Kidney (tissue), 14 donors: Measurements from ENCODE around the gene DDIAS. TPM values are rescaled to one million over a fixed set of nuclear protein-coding genes. Genes with fewer than 3 reads are reported as not detected.

Source experiments
- DNase-seq, 5 donors: peaks; one replicate each; pipeline ENCODE4 v3.0.0-alpha.2; 2013 to 2020
- FAIRE-seq: peaks from 2 replicates; lab custom pipeline; 2012; peaks lifted over from hg19 to GRCh38; lab: Jason Lieb, UNC
- H3K27ac ChIP-seq, 2 donors: one replicate each; pipeline ENCODE4 v1.7.0; 2013; ENCODE audit warnings: low read depth in 2 of 2, low read length in 2 of 2, inconsistent platforms in 1 of 2
- H3K27me3 ChIP-seq: one replicate; pipeline ENCODE4 v1.7.1; 2013; ENCODE audit warnings: low read length, inconsistent platforms; ENCODE audit not compliant: control insufficient read depth, insufficient read depth
- H3K36me3 ChIP-seq, 3 donors: one replicate each; pipeline versions ENCODE4 v1.7.0 to v1.7.1; 2013; ENCODE audit warnings: low read length in 3 of 3, control low read depth in 1 of 3, inconsistent platforms in 1 of 3; ENCODE audit not compliant: insufficient read depth in 3 of 3, control insufficient read depth in 2 of 3
- H3K4me1 ChIP-seq, 3 donors: one replicate each; pipeline versions ENCODE4 v1.7.0 to v1.7.1; 2013; ENCODE audit warnings: low read length in 3 of 3, inconsistent platforms in 1 of 3, low read depth in 1 of 3; ENCODE audit not compliant: control insufficient read depth in 2 of 3, insufficient read depth in 2 of 3
- H3K4me3 ChIP-seq, 3 donors: one replicate each; pipeline versions ENCODE4 v1.7.0 to v1.8.1; 2013; ENCODE audit warnings: low read length in 3 of 3, control low read depth in 1 of 3, inconsistent platforms in 1 of 3
- H3K9ac ChIP-seq, 3 donors: one replicate each; pipeline versions ENCODE4 v1.7.0 to v1.7.1; 2013; ENCODE audit warnings: low read length in 3 of 3, control low read depth in 1 of 3, inconsistent platforms in 1 of 3
- H3K9me3 ChIP-seq, 3 donors: one replicate each; pipeline versions ENCODE4 v1.7.0 to v1.7.1; 2013; ENCODE audit warnings: low read length in 3 of 3, control low read depth in 1 of 3, inconsistent platforms in 1 of 3; ENCODE audit not compliant: control insufficient read depth in 2 of 3, insufficient read depth in 1 of 3
- intact Hi-C: fragments of 100-400 bp; cut with DNase I; formaldehyde crosslinking; loops from one replicate; pipeline ENCODE4 v1.11.1; 2022
- polyA plus RNA-seq: library from polyadenylated mRNA; stranded (reverse); fragments of 350-450 nt; fragmentation: Illumina TruSeq; extraction: RNeasy Lipid Tissue Mini Kit (QIAGEN cat#74804); gene quantifications from one replicate; pipeline ENCODE4 v1.2.3, GENCODE V29; 2014; ENCODE audit warnings: low read depth, low replicate concordance; ENCODE audit not compliant: insufficient read depth
- total RNA-seq: library from RNA; stranded (reverse); fragmentation: NEBNext Ultra II Directional; extraction: Animal tissue kit (Norgen Biotek cat#: 25700); gene quantifications from one replicate; pipeline ENCODE4 v1.2.1, GENCODE V29; 2021
- TF ChIP-seq, protein P1 (sequence below): IDR thresholded peaks from 3 replicates; pipeline ENCODE4 v1.5.1; 2012; ENCODE audit warnings: mild to moderate bottlenecking, moderate library complexity, borderline replicate concordance; ENCODE audit not compliant: insufficient read depth; ENCODE audit errors: extremely low read depth
- donor health status: control.
- donor health status: control.
- donor health status: control.
- donor health status: control.
- donor health status: control.
- donor health status: DM: yes; HTN: yes; CAD: no.
- donor health status: Normal renal cell carcinoma (clear cell type).

DDIAS gene
- total and polyA plus RNA-seq, 2 donors from 2014 or later, result 0.19 to 1.4 TPM

DNA sequence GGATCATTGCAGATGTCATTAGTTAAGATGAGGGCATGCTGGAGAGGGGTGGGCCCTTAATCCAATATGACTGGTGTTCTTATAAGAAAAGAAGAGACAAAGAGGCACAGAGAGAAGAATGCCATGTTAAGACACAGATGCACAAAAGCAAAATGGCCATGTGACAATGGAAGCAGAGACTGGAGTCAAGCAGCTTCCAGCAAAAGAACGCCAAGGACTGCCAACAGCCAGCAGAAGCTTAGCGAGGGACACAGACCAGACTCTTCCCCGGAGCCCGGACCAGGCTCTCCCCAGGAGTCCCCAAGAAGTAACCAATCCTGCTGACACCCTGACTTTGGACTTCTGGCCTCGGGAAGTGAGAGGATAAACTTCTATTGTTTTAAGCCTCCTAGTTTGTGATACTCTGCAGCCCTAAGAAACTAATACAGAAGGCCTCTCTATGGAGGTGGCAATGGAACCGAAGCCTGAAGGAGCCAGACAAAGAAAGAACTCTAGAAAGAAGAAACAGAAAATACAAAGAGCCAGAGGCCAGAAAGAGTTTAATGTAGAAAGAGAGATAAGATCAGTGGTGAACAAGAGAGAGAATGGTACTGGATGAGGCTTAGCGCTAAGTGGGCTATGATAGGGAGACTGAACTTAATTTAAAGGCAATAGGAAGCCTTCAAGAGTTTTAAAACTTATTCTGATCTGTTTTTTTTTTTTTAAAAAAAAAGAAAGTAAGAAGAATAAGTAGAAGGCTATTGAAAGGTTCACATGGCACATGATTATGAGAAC, 29.0 kb upstream of the DDIAS start:
- no peak overlapping the region for H3K27ac ChIP-seq
- no peak for FAIRE-seq
- H3K4me3 ChIP-seq, result no peak overlapping the region
- H3K36me3 ChIP-seq, result no peaks in the 10 kb centered on the region
- intact Hi-C loops, result no loop called here
- peaks cover 0 to 13% (median 7%) of the 10 kb centered on the region in 3 donors for H3K4me1 ChIP-seq
- no peaks in the 10 kb centered on the region for H3K27me3 ChIP-seq
- no peaks in the 10 kb centered on the region for H3K9me3 ChIP-seq
- DNase-seq, result no peak
- H3K9ac ChIP-seq, result no peak overlapping the region
- TF ChIP-seq, protein P1, sequence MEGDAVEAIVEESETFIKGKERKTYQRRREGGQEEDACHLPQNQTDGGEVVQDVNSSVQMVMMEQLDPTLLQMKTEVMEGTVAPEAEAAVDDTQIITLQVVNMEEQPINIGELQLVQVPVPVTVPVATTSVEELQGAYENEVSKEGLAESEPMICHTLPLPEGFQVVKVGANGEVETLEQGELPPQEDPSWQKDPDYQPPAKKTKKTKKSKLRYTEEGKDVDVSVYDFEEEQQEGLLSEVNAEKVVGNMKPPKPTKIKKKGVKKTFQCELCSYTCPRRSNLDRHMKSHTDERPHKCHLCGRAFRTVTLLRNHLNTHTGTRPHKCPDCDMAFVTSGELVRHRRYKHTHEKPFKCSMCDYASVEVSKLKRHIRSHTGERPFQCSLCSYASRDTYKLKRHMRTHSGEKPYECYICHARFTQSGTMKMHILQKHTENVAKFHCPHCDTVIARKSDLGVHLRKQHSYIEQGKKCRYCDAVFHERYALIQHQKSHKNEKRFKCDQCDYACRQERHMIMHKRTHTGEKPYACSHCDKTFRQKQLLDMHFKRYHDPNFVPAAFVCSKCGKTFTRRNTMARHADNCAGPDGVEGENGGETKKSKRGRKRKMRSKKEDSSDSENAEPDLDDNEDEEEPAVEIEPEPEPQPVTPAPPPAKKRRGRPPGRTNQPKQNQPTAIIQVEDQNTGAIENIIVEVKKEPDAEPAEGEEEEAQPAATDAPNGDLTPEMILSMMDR, result no peak

- TF ChIP-seq, protein P1, result no peak
- Histone ChIP-seq H3K27ac (no peak overlapping the region), H3K9ac (no peak overlapping the region), H3K4me3 (no peak overlapping the region), H3K36me3 (no peaks in the 10 kb centered on the region), H3K4me1 (peaks cover 0 to 11% (median 7%) of the 10 kb centered on the region in 3 donors), H3K9me3 (no peaks in the 10 kb centered on the region), H3K27me3 (no peaks in the 10 kb centered on the region)
- DNase-seq, result no peak
- no peak for FAIRE-seq
- intact Hi-C loops, result no loop called here
Observed at GRCh38 chr11:82873919-82874333, 27.6 kb upstream of the DDIAS start.

- no peak overlapping the region for H3K4me3 ChIP-seq
- H3K36me3 ChIP-seq, result no peaks in the 10 kb centered on the region
- FAIRE-seq (no peak), DNase-seq (no peak)
- H3K27me3 ChIP-seq, result no peaks in the 10 kb centered on the region
- H3K4me1 ChIP-seq, result peaks cover 0 to 9% (median 5%) of the 10 kb centered on the region in 3 donors
- intact Hi-C loops, result no loop called here
- no peak overlapping the region for H3K9ac ChIP-seq
- no peak overlapping the region for H3K27ac ChIP-seq
- H3K9me3 ChIP-seq, result no peaks in the 10 kb centered on the region
- TF ChIP-seq, protein P1, result no peak
Observed at GRCh38 chr11:82874646-82875523, 26.7 kb upstream of the DDIAS start.
